ENCODE data around the gene ALX4.

Gene ALX4

DNA sequence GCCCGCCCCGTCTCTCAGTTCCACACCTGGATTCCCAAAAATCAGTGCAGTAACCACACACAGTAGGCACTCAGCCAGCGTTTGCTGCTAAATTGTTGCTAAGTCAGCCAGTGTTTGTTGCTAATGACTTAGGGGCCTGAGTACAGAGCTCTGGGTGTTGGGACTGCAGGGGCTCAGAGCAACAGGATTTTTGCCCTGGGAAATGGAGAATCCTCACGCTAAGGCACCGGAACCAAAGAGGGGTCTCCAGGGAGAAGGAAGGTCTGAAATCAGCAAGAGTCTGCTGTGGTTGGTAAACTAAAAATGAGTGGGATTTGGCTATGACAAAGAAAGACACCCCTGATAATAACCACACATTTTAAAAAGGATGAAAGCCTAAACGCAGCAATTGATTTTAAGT, 22.7 kb upstream of the ALX4 start:
- Histone ChIP-seq H3K36me3 (replicated peaks; ENCODE audit: insufficient read depth, low read length) (no peaks in the 10 kb centered on the region), H3K4me1 (ENCODE audit: low read length) (no peaks in the 10 kb centered on the region), H3K27me3 (replicated peaks; ENCODE audit: insufficient read depth, low read length) (0 out of 2 replicates have a peak, but pooled peaks cover 11% of the 10 kb centered on the region), H4K20me1 (ENCODE audit: insufficient read depth, low read length) (no peaks in the 10 kb centered on the region), H3K27ac (ENCODE audit: low read length) (no peak overlapping the region), H3K9me3 (replicated peaks; ENCODE audit: insufficient read depth, low read length) (no peaks in the 10 kb centered on the region), H3K9me2 (replicated peaks; ENCODE audit: insufficient read depth, low read length) (no peaks in the 10 kb centered on the region), H3F3A (ENCODE audit: insufficient read depth, low read length) (no peaks in the 10 kb centered on the region), H3K4me2 (ENCODE audit: low read depth, low read length) (no peak overlapping the region), H3K4me3 (ENCODE audit: low read length) (no peak overlapping the region), H3K9ac (ENCODE audit: low read length) (no peak overlapping the region), H2AFZ (ENCODE audit: low read length) (no peak overlapping the region), H3K79me2 (ENCODE audit: low read length) (no peaks in the 10 kb centered on the region)
- TF ChIP-seq CTCF (IDR thresholded peaks at IDR 0.05; ENCODE audit: low read length) (no peak), EZH2phosphoT487 (IDR thresholded peaks at IDR 0.05; ENCODE audit: low read length) (no peak), EZH2 (optimal IDR thresholded peaks at IDR 0.05; ENCODE audit: low read depth, low read length) (no peak)
- DNase-seq = no peak

DNA sequence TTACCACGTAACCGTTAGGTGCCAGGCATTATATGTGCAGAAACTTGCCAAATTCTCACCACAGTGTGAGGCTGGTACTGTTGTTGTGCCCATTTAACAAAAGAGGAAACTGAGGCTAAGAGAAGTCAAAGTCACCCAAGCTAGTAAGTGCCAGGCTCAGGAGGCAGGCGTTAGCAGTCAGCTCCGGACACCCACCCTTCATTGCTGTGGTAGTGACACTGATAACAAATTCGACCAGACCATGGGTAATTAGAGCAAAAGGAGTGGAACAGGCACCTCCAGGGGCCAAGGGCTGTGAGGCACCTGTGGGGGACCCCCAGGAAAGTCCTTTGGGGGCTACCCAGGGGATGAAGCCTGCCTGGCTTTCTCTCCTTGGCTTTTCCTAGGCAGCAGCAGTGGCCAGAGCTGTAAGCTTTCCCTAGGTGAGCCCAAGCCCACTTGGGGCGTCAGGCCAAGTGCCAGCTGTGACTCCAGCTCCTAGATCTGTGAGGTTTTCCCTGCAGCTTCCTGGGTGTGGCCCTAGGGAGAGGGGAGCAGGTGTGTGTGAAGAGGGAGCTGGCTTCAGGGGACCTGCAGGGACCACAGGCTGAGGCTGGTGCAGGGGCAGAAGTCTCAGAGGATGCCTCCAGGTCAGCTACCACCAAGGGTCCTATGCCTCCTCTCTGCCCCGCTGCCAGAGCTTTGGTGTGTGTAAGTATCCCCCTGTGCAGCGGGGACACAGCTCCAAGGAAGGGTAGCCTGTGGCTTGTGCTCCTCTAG, 19.7 kb upstream of the ALX4 start:
- no peaks in the 10 kb centered on the region for H3K27me3 ChIP-seq (replicated peaks; ENCODE audit: insufficient read depth, low read length)
- H3K79me2 ChIP-seq (ENCODE audit: low read length) = no peaks in the 10 kb centered on the region

GRCh38 chr11:44328138-44328660, 18.3 kb upstream of the ALX4 start:
- no peak for DNase-seq
- H4K20me1 ChIP-seq (ENCODE audit: insufficient read depth, low read length) = no peaks in the 10 kb centered on the region
- no peaks in the 10 kb centered on the region for H3K9me2 ChIP-seq (replicated peaks; ENCODE audit: insufficient read depth, low read length)
- no peak overlapping the region for H3K4me3 ChIP-seq (ENCODE audit: low read length)
- no peak overlapping the region for H3K4me2 ChIP-seq (ENCODE audit: low read depth, low read length)
- no peaks in the 10 kb centered on the region for H3F3A ChIP-seq (ENCODE audit: insufficient read depth, low read length)
- H3K79me2 ChIP-seq (ENCODE audit: low read length) = no peaks in the 10 kb centered on the region
- 0 out of 2 replicates have a peak, but pooled peaks cover 2% of the 10 kb centered on the region for H3K27me3 ChIP-seq (replicated peaks; ENCODE audit: insufficient read depth, low read length)
- no peak overlapping the region for H2AFZ ChIP-seq (ENCODE audit: low read length)
- TF ChIP-seq CTCF (IDR thresholded peaks at IDR 0.05; ENCODE audit: low read length) = no peak
- TF ChIP-seq EZH2phosphoT487 (IDR thresholded peaks at IDR 0.05; ENCODE audit: low read length) = no peak
- TF ChIP-seq EZH2 (optimal IDR thresholded peaks at IDR 0.05; ENCODE audit: low read depth, low read length) = no peak
- H3K4me1 ChIP-seq (ENCODE audit: low read length) = no peaks in the 10 kb centered on the region
- H3K9ac ChIP-seq (ENCODE audit: low read length) = no peak overlapping the region
- no peaks in the 10 kb centered on the region for H3K9me3 ChIP-seq (replicated peaks; ENCODE audit: insufficient read depth, low read length)
- H3K36me3 ChIP-seq (replicated peaks; ENCODE audit: insufficient read depth, low read length) = no peaks in the 10 kb centered on the region
- no peak overlapping the region for H3K27ac ChIP-seq (ENCODE audit: low read length)

More for the DNA sequence above, 19.7 kb upstream of the ALX4 start:
- Histone ChIP-seq H3K4me2 (ENCODE audit: low read depth, low read length) (no peak overlapping the region), H3K9ac (ENCODE audit: low read length) (no peak overlapping the region), H2AFZ (ENCODE audit: low read length) (no peak overlapping the region), H3F3A (ENCODE audit: insufficient read depth, low read length) (no peaks in the 10 kb centered on the region), H3K27ac (ENCODE audit: low read length) (no peak overlapping the region), H3K4me1 (ENCODE audit: low read length) (no peaks in the 10 kb centered on the region), H4K20me1 (ENCODE audit: insufficient read depth, low read length) (no peaks in the 10 kb centered on the region), H3K4me3 (ENCODE audit: low read length) (no peak overlapping the region), H3K9me2 (replicated peaks; ENCODE audit: insufficient read depth, low read length) (no peaks in the 10 kb centered on the region), H3K36me3 (replicated peaks; ENCODE audit: insufficient read depth, low read length) (no peaks in the 10 kb centered on the region), H3K9me3 (replicated peaks; ENCODE audit: insufficient read depth, low read length) (no peaks in the 10 kb centered on the region)
- TF ChIP-seq EZH2 (optimal IDR thresholded peaks at IDR 0.05; ENCODE audit: low read depth, low read length) (no peak), CTCF (IDR thresholded peaks at IDR 0.05; ENCODE audit: low read length) (no peak)
- no peak for DNase-seq

All from MM.1S (cell line).